Stimulated activated CD4-positive, alpha-beta T cell treated with anti-CD3 and anti-CD28 coated beads, Interleukin-12 subunit alpha, Interleukin-12 subunit beta, amount 100 ng/mL, for 48 hours (primary cell): ENCODE data around the gene NEDD4L.

Source experiments
- DNase-seq, 3 donors: peaks; one replicate each; pipeline ENCODE4 v3.0.0-alpha.2; 2020; ENCODE audit warnings: low read depth in 2 of 3, low spot score in 1 of 3

Gene NEDD4L

GRCh38 chr18:58285449-58286130 lies 241.6 kb downstream of the NEDD4L start:
- no peak for DNase-seq

GRCh38 chr18:58286632-58287352 lies 242.8 kb downstream of the NEDD4L start:
- DNase-seq = no peak

- DNase-seq = no peak
These were observed 243.6 kb downstream of the NEDD4L start for GRCh38 chr18:58287353-58288274.

GRCh38 chr18:58288921-58289797 lies 245.1 kb downstream of the NEDD4L start:
- DNase-seq = no peak

- DNase-seq = no peak
These were observed 246.2 kb downstream of the NEDD4L start for GRCh38 chr18:58290116-58290695.

- DNase-seq = no peak
These were observed 247.1 kb downstream of the NEDD4L start for GRCh38 chr18:58291131-58291530.

- DNase-seq = no peak
These were observed 248.6 kb downstream of the NEDD4L start for GRCh38 chr18:58292638-58293037.

- DNase-seq = no peak
These were observed 253.2 kb downstream of the NEDD4L start for GRCh38 chr18:58297198-58297597.

GRCh38 chr18:58298251-58299134 lies 254.5 kb downstream of the NEDD4L start:
- DNase-seq = no peak

GRCh38 chr18:58299135-58299473 lies 255.1 kb downstream of the NEDD4L start:
- DNase-seq = no peak

- no peak for DNase-seq
These were observed 255.9 kb downstream of the NEDD4L start for GRCh38 chr18:58299936-58300335.

GRCh38 chr18:58300867-58301266 lies 256.8 kb downstream of the NEDD4L start:
- DNase-seq = no peak

- DNase-seq = no peak
These were observed 258.8 kb downstream of the NEDD4L start for GRCh38 chr18:58302811-58303210.

- peak in 1 of 3 donors; percentile 14 for DNase-seq
These were observed 259.3 kb downstream of the NEDD4L start for GRCh38 chr18:58303363-58303762.

- DNase-seq = no peak
These were observed 261.8 kb downstream of the NEDD4L start for GRCh38 chr18:58305792-58306191.

GRCh38 chr18:58307441-58307840 lies 263.4 kb downstream of the NEDD4L start:
- no peak for DNase-seq

GRCh38 chr18:58308463-58308862 lies 264.4 kb downstream of the NEDD4L start:
- no peak for DNase-seq

- DNase-seq = no peak
These were observed 265.1 kb downstream of the NEDD4L start for GRCh38 chr18:58309099-58309498.

GRCh38 chr18:58309610-58310239 lies 265.7 kb downstream of the NEDD4L start:
- no peak for DNase-seq
